Astrocyte (in vitro differentiated cells and primary cell): ENCODE results near the gene SLIT3.

Experiments used
- CTCF ChIP-seq: IDR thresholded peaks from 2 replicates; pipeline ENCODE4 v1.5.1; 2011; ENCODE audit warnings: low read depth, mild to moderate bottlenecking, inconsistent platforms, low read length, moderate library complexity; ENCODE audit not compliant: insufficient read depth
- EZH2 ChIP-seq: IDR thresholded peaks from 2 replicates; pipeline ENCODE4 v1.6.1; 2012; ENCODE audit warnings: mild to moderate bottlenecking, low read length, inconsistent platforms; ENCODE audit not compliant: insufficient read depth

- TF ChIP-seq CTCF: no peak
- no peak for TF ChIP-seq EZH2
These were observed 5.6 kb downstream of the SLIT3 start for GRCh38 chr5:169295306-169295705.
